HG02852 (cell line): Measurements from ENCODE around the gene NAXE.
A peak's percentile ranks its signal among the peaks of the same experiment; 100 is the strongest.
"Not testable (repeated sequence)": the region's sequence is repeated elsewhere in the genome, so short reads cannot be mapped to it uniquely, and the experiment has no call there.

Experiments used
- ATAC-seq: cut with Tn5 transposase; IDR thresholded peaks from one replicate; pipeline ENCODE4 v1.9.1; 2021; ENCODE audit warnings: mild to moderate bottlenecking, moderate library complexity; ENCODE audit not compliant: unreplicated experiment

Gene NAXE

DNA sequence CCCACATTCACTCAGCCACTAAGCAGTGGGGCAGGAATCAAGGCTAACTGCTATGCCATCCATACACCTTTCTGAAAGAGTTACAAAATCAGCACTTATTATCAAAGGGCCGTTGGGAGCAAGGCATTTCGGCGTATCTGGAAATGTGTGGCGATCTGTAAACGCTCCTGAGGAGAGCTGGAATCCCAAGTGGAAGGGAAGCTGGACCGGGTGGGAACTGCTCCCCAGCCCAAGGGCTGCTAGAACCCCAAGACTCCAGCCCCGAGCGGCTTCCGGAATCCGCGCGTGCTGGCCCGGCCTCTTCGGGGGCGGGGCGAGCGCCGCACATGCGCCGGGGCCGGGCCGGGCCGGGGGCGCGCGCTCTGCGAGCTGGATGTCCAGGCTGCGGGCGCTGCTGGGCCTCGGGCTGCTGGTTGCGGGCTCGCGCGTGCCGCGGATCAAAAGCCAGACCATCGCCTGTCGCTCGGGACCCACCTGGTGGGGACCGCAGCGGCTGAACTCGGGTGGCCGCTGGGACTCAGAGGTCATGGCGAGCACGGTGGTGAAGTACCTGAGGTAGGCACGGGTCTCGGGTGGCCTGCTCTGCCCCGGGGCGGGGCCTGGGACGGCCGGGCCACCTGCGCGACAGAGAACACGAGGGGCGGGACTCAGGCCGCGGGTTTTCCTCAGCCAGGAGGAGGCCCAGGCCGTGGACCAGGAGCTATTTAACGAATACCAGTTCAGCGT is at the start of gene NAXE:
Gene NAXE (plus strand): TSS at position 345 of the 726 bp plus-strand sequence. CDS start 29 bp downstream, at position 374.
- ATAC-seq = peak; percentile 91

DNA sequence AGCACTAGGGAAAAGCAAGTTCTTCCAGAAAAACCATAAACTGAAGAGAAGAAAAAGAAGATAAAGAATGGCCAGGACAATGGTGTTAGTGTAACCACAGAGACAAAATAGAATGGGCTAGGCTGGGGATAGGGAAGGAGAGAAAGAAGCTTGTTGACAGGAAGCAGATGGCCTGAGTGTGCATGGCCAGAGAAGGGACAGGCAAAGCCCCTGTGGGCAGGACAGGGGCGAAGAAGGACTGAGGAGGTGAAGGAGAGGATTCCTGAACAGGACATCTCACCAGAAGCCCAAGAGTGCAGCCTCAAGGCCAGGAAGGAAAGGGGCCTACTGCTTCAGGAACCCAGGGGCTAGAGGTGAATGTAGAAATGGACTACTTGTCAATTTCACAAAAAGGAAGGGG is 48.5 kb upstream of the NAXE start:
- ATAC-seq = no peak

- no peak for ATAC-seq
Measured at GRCh38 chr1:156544592-156545102, 46.9 kb upstream of the NAXE start.

DNA sequence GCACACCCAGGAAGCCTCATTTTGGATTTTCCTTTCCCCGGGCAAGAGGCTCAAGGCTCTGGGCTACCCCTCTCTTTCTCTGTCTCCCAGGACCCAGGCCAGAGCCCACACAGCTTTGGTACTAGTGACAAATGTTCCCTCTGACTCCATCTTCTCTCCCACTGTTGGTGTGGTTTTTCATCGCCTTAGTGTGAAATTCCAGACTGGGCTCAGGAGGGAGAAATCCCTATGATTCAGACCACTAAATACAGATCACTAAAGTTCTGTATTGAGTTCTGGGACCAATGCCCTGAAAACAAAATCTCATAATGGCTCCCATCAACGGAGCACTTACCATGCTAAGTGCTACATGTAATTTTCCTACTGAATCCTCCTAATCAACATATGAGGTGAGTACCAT is 45.3 kb upstream of the NAXE start:
- ATAC-seq = no peak

- no peak for ATAC-seq
Measured at GRCh38 chr1:156547434-156547833, 44.1 kb upstream of the NAXE start.

DNA sequence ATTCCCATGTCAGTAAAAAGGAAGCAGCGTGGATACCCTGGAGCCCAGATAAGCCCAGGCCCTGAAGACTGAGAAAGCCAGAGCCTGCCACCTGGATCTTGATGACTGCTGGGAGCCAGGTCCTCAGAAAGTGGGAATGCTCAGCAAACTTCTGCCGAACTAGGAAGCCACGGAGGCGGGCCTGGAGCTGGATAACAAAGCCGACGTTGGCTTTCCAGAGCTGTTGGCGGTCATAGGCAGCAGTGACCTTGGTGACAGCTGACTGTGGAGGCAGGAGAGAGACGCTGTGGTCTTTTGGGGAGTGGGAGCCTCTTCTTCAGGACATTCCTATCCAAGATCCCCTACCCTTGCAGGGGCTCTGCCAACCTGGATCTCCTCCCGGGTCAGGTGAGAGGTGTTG is 43.6 kb upstream of the NAXE start:
- ATAC-seq = no peak

- ATAC-seq = no peak
Measured at GRCh38 chr1:156549390-156549789, 42.2 kb upstream of the NAXE start.

DNA sequence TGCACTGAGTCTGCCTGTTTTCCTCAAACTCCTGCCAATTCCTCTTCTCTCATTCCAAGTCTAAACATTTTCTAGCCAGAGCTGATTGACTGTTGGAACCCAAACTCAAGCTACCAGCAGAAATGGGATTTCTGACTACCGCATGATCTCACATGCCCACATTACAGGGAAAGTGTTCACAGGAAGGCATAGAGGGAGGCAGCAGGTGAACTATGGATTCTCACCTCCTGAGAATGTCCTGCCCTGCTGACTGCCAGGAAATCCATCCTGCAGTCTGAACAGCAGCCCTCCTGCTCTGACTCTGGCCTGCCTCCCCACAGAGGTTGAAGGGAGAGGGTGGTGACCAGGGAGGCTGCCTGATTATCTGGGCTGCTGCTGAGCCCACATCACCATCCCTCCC is 41.7 kb upstream of the NAXE start:
- no peak for ATAC-seq

DNA sequence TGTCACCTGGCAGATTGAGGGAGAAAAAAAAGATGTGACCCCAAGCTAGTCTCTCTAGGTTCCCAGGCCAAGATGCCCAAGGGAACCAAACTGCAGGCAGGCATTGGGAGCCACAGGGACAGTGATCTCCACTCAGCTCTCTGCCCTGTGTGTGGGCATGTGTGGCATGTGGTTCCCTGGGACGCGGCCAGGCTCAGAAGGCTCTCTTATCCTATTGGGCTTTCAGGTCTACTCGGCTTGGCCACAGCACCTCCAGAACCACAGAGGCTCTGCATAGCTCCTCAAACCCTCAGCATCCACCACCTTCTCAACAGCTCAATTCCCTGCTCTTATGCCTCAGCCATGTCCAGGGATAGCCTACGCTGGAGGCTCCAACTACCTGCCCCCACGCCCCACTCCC is 41.2 kb upstream of the NAXE start:
- no peak for ATAC-seq

GRCh38 chr1:156551066-156551643 is 40.4 kb upstream of the NAXE start:
- ATAC-seq = no peak

- ATAC-seq = no peak
Measured at GRCh38 chr1:156551869-156552268, 39.7 kb upstream of the NAXE start.

GRCh38 chr1:156552518-156552917 is 39.1 kb upstream of the NAXE start:
- no peak for ATAC-seq

DNA sequence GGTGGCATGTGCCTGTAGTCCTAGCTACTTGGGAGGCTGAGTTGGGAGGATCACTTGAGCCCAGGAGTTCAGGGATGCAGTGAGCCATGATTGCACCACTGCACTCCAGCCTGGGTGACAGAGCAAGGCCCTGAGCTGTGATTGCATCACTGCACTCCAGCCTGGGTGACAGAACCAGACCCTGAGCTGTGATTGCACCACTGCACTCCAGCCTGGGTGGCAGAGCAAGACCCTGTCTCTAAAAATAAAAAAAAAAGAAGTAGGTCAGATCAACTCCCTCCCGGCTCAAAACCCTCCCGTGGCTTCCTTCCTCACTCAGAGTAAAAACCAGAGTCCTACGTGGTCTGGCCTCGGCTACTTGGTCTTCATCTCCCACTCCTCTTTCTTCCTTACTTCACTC is 38.6 kb upstream of the NAXE start:
- ATAC-seq = not testable (repeated sequence)

- ATAC-seq = no peak
Measured at GRCh38 chr1:156553860-156554485, 37.6 kb upstream of the NAXE start.

DNA sequence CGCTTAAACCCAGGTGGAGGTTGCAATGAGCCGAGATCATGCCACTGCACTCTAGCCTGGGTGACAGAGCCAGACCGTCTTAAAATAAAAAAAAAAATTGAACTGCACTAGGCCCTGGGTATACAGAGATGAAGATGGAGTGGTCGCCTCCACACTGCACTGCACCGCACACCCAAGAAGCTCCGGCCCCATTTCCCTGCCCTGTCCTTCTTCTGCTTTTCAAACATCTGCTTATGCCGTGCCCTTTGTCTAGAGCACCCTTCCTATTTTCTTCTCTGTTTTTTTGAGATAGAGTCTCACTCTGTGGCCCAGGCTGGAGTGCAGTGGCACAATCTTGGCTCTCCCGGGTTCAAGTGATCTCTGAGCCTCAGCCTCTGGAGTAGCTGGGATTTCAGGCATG is 36.6 kb upstream of the NAXE start:
- no peak for ATAC-seq

- ATAC-seq = no peak
Measured at GRCh38 chr1:156555715-156556114, 35.9 kb upstream of the NAXE start.

GRCh38 chr1:156556354-156556753 is 35.2 kb upstream of the NAXE start:
- no peak for ATAC-seq

GRCh38 chr1:156559086-156559796 is 32.3 kb upstream of the NAXE start:
- ATAC-seq = no peak

DNA sequence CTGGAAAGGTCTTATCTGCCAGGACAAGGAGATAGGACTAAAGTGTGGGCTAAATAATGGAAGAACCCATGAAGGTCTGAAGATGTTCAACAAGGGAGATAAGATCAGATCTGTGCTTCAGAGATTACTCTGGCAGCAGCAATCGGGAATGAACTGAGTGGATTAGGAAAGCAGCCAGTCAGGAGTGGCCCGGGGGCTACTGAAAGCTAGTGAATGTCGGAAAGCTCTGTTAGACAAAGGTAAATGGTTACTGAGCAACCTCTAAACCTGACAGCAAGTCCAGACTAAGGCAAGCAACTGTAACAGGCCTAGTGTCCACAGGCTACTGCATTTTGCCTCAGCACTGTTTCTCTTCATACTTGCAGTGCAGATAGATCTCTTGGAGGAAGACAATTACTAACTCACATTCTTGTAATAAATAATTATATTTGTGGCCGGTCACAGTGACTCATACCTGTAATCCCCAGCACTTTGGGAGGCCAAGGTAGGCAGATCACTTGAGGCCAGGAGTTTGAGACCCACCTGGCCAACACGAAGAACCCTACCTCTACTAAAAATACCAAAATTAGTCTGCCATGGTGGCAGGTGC is 31.7 kb upstream of the NAXE start:
- ATAC-seq = no peak

- ATAC-seq = no peak
Measured at GRCh38 chr1:156560585-156561163, 30.9 kb upstream of the NAXE start.

DNA sequence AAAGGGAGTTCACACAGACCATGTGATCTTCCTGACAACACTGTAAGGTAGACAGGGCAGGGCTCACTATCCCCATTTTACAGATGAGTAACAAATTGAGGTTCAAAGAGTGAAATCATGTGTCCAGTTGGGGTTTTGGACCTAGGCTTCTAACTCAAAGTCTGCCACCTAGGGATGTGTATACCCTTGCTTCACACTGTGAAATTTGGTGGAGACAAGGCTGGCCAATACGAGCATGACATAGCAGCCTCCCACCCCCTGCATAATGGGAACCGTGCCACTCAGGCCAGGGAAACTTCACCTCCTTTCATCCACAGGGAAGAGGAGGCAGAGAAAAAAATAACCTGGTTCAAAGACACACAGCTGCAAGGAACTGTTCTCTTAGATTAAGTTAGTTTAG is 26.1 kb upstream of the NAXE start:
- ATAC-seq = no peak
